Occipital lobe (tissue), 2 donors: ENCODE results near the gene RDX. TPM values are rescaled to one million over a fixed set of nuclear protein-coding genes. Genes with fewer than 3 reads are reported as not detected.
"Not testable (repeated sequence)": the region's sequence is repeated elsewhere in the genome, so short reads cannot be mapped to it uniquely, and the experiment has no call there.

Source experiments
- DNase-seq: peaks from one replicate; lab custom pipeline; 2025; lab: John Stamatoyannopoulos, UW
- total RNA-seq: library from RNA; depleted of rRNA; stranded (reverse); fragments of >200 nt; gene quantifications from one replicate; pipeline ENCODE4 v1.2.3, GENCODE V29; 2014

RDX gene
- total RNA-seq, 1 donor from 2014 or later = 83.1 TPM

DNA sequence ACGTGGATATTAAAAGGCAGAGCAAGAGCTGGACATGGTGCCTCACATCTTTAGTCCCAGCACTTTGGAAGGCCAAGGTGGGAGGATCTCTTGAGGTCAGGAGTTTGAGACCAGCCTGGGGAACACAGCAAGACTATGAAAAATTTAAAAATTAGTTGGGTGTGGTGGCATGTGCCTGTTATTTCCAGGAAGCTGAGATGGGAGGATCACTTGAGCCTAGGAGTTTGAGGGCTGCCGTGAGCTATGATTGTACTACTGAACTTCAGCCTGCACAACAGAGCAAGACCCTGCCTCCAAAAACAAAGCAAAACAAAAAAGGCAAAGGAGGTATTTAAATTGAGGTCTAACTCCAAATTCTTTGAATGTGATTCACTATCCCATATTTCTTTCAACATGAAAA is 23.5 kb downstream of the RDX start:
- DNase-seq = no peak

DNA sequence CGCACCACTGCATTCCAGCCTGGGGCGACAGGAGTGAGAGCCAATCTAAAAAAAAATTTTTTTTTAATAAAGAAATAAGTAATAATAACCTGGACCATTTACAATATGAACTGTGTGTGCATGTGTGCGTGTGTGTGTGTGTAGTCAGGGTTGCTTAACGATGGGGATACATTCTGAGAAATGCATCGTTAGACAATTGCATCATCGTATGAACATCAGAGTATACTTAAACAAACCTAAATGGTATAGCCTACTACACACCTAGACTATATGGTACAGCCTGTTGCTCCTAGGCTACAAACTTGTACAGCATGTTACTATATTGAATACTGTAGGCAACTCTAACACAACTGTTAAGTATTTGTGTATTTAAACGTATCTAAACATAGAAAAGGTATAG is 26.4 kb downstream of the RDX start:
- DNase-seq = no peak

DNA sequence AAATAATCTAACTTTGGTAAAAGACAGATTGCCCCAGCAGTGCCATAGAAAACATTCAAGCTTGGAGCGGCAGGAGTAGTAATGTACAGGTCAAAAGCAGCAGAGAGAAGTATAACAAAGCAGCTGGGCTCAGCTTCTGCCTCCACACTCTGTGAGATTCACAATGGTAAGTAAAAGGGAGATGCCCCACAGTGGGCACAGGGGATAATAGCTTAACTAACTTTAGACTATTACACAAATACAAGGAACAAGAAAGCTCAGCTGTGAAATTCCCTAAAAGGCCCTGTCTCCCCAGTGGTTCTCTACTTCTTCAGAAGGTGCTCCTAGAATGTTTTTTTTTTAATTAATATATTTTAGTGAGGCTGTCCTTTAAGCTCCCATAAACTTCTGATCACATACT is 28.0 kb downstream of the RDX start:
- no peak for DNase-seq

DNA sequence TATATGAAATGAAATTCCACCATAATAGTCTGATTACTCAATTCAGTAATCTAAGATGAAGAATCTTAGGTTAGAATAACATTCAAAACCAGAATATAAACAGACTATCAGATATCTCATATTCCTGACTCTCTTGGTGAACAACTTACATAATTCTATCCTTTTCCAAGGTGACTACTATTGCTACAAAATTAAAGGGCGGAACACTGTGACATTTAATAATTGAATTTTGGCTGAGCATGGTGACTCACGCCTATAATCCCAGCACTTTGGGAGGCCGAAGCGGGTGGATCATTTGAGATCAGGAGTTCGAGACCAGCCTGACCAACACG is 34.4 kb downstream of the RDX start:
- no peak for DNase-seq

DNA sequence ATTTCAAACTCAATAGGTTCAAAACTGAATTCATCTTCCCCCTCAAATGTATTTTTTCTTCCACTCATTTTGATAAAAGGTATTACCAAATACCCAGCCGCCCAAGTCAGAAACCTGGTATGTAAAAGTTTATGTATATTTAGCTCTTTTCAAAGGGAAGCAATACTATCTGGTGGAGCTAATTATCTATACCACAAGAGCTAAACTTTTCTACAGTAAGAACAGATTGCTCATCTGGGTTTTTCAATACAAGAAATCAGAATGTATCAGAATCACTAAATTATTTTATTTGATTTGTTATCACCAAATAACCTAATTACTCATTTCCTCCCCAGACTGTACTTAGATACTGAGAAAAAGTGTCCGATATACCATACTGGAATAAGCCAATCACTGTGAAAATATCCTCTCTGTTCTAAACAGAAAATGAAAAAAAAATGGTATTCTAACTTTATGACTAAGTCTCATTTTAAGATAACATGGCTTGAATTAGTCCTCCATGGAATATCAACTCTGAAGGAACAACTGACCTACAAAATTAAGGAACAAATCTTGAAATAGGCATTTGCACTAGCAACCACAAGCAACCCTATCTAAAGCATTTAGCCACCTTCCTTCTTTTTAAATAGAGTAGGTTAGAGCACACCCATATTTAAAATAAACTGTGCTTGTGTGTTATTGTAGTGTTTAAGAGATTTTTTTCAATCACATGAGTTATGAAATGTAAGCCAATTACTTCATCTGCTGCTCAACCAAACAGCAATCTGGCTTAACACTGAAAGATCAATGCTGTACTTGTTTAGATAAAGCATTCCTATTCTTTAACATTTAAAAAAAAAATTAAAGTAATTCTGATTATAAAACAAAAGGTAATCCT is 35.0 kb downstream of the RDX start:
- DNase-seq = no peak

DNA sequence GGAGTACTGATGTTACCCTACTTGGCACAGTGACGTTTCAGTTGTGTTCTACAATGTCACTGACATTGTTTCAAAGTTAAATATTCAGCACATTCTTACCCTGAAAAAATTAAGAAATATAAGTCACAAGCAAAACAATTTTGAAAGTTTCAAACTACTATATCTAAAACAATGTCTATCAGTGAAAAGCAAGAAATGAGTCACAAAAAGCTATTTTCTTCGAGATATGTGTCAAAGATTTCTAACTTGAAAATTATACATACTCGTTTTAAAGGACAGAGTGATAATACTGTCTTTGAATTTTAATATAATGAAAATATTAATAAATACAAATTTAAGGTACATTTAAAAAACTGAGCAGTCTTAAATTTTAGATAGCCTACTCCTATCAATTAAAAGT is 42.9 kb downstream of the RDX start:
- DNase-seq = no peak

DNA sequence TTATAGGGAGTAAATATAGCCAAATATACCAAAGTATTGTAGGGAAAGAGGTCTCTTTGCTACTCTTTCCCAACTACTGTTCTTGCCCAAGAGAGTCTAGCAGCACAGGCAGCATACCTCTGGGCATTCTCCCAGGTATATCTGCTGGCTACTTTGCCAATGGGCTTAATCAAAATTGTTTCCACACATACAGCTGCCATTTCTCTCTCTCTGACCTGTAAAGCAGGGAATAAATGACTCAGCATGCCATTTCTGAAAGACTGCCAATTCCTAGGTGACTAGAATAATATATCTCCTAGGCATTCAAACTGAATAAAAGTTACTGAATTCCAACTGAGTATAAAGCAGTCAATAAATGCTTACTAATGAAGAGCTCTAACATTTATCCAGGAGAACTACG is 44.6 kb downstream of the RDX start:
- DNase-seq = no peak

DNA sequence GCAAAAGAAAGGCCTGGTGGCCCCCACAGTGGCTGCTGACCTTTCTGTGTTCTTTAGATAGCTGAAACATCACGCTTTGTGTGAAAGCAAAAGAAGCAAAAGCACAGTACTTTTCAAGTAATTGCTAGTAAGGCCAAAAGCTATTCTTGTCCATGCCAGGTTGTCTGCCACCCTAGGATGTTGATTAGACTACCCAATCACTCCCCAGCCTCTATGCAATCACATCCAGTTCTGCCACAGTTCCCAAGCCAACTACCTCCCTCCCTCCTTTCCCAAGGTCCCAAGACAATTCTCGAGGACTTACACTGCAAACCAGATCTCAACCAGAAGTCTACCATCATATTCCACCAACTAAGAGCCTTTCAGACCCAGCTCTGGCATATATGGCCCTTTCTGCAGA is 46.2 kb downstream of the RDX start:
- no peak for DNase-seq

DNA sequence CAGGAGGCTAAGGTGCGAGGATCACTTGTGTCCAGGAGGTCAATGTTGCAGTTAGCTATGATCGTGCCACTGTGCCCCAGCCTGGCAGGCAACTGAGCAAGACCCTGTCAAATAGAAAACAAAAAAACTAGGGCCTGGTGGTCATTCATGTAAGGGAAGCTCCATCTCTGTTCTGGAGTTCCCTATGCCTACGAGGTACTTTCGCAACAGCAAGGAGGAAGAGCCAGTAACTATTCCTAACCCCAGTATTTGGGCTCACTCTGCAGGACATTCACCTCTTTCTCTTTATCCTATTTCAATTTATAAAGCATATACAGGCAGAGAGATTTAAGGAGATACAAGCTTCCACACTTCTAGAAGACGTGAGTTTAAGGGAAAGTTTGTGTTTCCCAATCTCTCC is 46.6 kb downstream of the RDX start:
- no peak for DNase-seq

DNA sequence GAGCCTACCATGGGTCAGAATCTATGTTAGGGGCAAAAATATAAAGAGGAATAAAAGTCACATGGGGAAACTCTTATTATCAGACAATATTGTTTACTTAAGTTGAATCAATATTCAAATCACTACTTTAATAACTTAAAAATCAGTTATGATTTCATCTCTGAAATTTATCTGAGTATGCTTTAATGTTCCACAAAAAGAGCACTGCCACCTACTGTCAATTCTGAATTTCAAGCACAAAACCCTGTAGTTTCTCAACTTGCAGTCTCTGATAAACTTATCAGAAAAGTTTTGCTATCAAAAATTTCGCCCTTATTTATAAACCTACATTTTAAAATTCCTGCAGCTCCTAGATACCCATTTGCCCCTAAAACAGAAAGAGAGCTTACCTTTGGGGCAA is 47.3 kb downstream of the RDX start:
- DNase-seq = no peak

DNA sequence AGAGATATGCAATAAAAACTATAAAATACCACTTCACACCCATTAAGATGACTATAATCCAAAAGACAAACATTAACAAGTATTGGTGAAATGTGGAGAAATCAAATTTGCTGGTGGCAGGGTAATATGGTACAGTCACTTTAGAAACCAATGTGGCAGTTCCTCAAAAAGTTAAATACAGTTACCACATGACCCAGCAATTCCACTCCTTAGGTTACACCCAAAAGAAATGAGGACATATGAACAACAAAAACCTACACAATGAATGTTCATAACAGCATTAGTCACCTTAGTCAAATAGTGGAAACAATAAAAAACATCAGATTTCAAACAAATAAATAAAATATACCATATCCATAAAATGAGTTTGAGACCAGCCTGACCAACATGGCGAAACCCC is 52.6 kb downstream of the RDX start:
- no peak for DNase-seq

DNA sequence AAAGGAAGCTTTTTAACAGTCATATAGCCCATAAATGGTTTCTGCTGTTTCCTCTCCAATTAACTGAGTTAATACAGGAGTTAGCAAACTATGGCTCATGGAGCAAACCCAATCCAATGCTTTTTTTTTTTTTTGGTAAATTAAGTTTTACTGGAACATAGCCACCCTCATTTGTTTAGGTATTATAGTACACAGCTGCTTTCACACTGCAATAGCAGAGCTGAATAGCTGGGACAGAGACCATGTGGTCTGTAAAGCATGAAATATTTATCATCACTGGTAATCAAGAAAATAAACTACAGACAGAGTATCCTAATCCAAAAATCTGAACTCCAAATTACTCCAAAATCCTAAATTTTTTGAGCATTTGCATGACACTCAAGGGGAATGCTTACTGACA is 53.7 kb downstream of the RDX start:
- no peak for DNase-seq

DNA sequence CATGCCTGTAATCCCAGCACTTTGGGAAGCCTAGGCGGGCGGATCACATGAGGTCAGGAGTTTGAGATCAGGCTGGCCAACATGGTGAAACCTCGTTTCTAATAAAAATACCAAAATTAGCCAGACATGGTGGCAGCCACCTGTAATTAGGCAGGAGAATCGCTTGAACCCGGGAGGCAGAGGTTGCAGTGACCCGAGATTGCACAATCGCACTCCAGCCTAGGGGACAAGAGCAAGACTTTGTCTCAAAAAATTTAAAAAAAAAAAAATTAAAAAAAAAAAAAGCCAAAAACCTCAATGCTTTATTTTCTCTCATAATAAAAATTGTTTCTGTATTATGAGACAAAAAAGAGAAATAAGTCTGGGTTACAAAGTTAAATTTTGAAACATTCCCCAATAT is 54.2 kb downstream of the RDX start:
- no peak for DNase-seq

DNA sequence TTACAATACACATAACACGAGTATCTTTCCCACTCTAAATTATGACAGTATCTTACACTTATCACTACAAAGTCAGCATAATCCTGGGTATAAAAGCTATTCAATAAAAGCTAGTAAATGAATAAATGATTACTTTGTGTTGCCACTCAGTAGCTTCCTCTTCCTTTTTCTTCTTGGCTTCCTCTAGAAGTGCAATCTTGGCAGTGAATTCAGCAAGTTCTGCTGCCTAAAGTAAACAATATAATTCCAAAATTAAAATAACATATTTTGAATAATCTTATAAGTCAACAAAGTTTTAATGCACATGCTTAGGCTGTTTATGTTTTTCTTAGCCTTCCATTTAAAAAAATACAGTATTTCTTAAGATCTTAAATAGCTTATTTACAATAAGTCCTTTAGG is 60.4 kb downstream of the RDX start:
- no peak for DNase-seq

DNA sequence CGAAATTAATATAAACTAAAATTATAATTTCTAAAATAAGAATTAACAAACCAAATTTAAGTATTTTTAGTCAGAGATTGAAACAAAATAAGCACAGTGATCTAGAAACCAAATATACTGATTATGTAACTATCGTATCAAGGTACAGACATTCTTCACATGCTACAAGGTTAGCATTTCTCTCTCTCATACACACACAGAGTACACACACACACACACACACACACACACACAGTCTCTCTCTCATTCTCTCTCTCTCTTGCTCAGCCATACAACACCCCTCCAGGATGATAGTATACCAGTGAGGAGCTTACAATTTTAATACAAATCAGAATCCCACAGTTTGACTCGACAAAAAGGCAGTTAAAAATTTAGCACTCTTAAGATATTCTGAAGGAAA is 66.0 kb downstream of the RDX start:
- no peak for DNase-seq

DNA sequence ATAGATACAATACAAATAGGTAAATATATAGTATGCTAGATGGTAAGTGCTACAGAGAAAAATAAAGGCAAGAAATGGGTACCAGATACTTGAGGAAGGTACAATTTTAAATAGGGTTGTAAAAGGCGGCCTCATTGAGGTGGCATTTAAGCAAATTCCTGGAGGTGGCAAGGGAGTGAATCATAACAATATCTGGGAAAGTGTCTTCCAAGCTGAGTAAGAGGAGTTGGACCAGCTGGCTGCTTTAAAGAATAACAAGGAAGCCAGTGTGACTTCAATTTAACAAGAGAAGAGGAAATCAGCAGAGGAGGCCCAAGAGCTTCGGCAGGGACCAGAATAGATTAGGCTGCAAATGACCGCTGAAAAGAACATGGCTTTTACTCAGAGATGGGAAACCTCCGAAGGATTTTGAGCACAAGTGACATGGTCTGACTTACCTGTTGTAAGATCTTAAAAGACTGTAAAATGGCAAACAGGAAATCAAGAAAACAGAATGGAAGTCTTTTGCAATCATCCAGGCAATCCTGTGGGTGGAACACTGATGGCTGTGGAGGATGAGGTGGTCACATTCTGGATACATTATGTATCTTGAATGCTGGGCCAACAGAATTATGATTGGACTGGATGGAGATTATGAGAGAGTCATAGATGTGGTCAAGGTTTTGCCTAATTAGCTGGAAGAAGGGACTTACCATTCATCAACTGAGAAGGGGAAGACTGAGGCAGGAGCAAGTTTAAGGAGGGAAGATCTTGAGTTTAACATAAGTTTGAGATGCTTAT is 77.2 kb downstream of the RDX start:
- DNase-seq = no peak

DNA sequence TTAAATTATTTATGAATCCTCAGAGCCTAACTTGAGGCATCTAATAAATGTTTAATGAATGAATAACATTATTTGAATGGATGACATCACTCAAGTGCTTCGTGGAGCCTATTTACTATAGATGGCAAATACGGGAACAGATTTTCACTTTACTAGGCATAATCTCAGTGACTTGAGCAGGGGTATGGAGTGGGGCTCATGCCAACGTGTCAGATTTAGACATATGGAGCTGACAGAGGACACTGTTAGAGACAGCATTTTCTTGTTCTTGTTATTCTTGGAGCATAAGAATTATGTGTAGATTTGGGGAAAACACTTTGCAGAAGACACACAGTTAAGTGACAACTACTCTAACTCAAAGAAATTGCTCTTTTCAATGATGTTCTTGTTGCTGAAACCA is 78.5 kb downstream of the RDX start:
- no peak for DNase-seq

DNA sequence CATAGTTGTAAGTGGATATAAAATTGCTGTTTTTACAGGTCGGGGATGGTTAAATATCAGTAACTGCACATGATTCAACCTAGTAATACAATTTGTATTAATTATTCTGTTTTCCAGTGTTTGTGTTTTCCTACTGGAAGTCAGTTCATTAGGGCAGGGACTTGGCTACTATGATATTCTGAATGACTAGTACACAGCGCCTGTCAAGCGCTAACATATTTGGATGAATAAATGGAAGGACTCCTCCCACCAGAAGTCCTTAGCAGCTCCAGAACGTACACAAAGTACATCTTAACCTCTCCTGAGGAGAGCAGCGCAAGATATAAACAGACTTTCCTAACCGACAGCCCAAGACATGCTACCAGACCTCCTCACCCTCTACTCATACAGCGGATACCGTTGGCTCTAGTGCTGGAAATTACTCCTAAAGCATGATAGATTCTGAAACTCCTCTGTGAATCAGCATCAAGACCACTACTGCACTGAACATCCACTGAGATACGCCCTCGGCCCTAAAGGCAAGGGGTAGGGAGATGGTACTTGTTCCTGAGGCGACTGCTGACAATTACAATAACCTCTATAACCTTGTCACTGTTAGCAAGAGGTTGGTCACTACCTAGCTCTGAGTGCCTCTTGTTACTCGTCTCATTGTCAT is 79.1 kb downstream of the RDX start:
- no peak for DNase-seq

DNA sequence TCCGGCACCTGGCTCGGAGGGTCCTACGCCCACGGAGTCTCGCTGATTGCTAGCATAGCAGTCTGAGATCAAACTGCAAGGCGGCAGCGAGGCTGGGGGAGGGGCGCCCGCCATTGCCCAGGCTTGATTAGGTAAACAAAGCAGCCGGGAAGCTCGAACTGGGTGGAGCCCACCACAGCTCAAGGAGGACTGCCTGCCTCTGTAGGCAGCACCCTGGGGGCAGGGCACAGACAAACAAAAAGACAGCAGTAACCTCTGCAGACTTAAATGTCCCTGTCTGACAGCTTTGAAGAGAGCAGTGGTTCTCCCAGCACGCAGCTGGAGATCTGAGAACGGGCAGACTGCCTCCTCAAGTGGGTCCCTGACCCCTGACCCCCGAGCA is 87.1 kb downstream of the RDX start:
- DNase-seq = not testable (repeated sequence)

DNA sequence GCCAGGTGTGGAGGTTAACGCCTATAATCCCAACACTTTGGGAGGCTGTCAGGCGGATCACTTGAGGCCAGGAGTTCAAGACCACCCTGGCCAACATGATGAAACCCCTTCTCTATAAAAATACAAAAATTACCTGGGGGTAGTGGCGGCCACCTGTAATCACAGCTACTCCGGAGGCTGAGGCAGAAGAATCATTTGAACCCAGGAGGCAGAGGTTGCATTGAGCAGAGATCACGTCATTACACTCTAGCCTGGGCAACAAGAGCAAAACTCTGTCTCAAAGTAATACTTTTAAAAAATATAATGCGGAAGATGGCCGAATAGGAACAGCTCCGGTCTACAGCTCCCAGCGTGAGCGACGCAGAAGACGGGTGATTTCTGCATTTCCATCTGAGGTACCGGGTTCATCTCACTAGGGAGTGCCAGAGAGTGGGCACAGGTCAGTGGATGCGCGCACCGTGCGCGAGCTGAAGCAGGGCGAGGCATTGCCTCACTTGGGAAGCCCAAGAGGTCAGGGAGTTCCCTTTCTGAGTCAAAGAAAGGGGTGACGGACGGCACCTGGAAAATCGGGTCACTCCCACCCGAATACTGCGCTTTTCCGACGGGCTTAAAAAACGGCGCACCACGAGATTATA is 87.6 kb downstream of the RDX start:
- not testable (repeated sequence) for DNase-seq

DNA sequence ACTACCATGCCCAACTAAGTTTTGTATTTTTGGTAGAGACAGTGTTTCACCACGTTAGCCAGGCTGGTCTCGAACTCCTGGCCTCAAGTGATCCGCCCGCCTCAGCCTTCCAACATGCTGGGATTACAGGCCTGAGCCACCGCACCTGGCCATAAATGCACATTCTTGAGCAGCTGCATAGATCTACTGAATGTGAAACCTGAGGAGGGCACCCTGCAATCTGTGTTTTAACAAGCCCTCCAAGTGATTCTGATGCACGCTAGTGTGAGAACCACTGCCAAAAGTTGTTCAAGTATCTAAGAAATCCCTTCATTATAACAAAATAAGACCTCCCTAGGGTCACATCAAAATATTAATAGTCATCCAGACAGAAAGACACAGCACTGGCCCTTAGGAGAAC is 89.3 kb downstream of the RDX start:
- DNase-seq = no peak

DNA sequence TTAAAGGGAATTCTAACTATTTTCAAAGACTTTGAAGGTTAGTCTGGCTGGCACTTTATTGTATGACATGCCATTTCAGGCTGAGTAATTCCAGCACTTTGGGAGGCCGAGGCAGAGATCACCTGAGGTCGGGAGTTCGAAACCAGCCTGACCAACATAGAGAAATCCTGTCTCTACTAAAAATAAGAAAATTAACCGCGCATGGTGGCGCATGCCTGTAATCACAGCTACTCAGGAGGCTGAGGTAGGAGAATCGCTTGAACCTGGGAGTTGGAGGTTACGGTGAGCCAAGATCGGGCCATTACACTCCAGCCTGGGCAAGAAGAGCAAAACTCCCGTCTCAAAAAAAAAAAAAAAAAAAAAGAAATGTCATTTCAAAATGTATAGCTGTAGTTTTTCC is 95.6 kb downstream of the RDX start:
- no peak for DNase-seq
